H4 (cell line): ENCODE data around the gene AP1S3. TPM values are rescaled to one million over a fixed set of nuclear protein-coding genes. Genes with fewer than 3 reads are reported as not detected.
A peak's percentile ranks its signal among the peaks of the same experiment; 100 is the strongest.
"Not testable (repeated sequence)": the region's sequence is repeated elsewhere in the genome, so short reads cannot be mapped to it uniquely, and the experiment has no call there.

ENCODE experiments used
- DNase-seq: peaks from one replicate; pipeline ENCODE4 v3.0.0-alpha.2; 2015; ENCODE audit warnings: low spot score
- total RNA-seq: library from RNA; depleted of rRNA; stranded (reverse); fragments of >200 nt; shearing (Covaris generic); gene quantifications from 2 replicates; pipeline ENCODE4 v1.2.3, GENCODE V29; 2014

AP1S3 gene
- total RNA-seq, 1 experiment from 2014 or later: 4.6 TPM

DNA sequence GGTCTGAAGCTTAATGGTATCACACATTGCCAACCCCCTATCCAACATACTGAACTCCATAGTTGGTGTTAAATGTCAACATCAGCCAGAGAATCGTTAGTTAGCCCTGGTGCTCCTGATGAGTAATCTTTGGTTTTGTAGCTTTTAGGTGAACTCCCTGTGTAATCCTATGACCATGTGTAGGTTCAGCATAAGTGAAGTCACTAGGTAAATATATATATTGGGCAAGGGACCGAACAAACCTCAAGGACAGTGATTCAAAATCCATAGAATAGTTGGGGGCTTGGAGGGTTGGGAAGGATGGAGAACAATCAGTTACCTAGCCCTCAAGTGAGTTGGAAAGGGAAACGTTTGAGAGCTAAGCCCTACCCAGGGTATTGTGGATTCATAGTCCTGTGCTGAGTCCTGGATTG lies 16.0 kb upstream of the AP1S3 start:
- DNase-seq: no peak

DNA sequence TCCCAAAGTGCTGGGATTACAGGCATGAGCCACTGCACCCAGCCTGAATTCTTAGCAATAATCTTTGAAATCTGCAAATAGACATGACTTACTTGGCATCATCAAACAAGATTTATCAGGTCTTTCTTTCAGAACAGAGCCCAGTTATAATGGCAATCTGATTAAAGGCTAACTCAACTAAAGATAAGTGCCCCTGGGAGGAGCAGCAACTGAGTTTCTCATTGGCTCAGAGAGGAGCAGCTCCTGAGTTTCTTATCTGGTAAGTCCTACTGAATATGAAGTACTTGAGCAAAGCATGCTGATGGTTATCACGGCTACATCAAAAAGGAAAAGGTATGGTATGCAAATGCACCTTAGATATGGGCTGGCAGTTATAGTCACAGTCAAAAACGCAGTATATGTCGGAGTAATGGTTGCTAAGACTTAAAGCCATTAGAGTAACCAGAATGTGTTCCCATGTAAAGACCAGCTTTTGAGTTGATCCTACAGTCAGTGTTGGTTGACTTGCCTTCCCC lies 15.0 kb upstream of the AP1S3 start:
- DNase-seq: no peak

DNA sequence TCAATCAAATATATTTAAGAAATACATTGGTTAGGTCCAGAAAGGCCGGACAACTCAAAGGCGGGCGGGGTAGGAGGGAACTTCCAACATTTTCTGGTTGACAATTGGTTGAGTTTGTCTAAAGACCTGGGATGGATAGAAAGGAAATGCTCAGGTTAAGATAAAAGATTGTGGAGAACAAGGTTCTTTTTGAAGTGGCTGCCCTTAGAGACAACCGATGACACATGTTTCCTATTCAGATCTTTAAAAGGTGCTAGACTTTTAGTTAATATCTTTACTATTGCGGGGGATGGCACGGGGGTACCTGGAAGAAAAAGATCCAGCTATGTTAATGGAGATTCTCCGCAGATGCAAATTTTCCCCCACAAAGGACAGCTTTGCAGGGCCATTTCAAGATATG lies 10.0 kb upstream of the AP1S3 start:
- no peak for DNase-seq

DNA sequence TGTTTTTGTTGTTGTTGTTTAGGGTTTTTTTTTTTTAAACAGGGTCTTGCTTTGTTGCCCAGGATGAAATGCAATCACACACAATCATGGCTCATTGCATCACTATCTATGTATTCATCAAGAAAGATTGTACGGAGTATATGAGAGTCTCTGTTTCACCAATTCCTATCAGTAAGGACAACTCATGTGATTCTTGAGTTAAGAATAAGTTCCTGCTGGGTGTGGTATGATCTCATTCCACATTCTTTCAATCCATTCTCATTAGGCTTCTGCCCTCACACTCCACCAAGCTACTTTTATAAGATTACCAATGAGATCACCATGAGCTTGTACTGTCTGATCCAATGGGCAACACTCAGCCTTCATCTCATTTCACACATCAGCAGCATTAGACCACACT lies 9.1 kb upstream of the AP1S3 start:
- DNase-seq: peak; percentile 21

DNA sequence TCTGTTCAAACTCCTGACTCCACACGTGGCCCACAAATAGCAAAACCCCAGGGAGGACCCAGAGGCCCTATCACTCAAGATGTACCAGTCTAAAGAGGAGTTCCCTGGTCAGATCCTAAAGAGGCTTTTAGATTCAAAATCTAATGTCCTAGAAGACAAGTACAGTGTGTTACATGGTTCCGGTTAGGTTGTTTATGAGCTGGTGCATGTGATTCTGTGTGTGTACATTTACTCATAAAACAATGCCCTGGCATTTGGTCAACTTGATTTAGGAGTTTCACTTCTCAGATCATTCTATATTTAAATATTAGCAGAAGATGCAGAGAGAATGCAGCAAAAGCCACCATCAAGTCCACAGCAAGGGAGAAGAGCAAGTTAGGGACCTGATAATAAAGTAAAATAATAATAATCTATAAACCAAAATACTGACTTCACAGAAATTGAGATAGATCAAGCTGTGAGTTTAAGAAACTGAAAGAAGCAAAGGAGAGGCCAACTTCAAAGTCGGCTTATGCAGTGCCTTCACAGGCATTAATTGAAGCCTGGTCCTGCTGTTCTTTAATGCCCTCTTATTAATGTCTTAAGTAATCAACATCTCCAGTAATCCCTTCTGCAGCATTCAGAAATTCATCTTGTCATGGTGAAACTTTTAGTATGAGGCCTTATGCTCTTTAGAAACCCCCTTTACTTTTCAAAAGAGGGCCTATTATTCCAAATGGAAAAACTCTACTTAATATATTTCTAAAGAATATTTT lies 4.2 kb upstream of the AP1S3 start:
- DNase-seq: no peak

DNA sequence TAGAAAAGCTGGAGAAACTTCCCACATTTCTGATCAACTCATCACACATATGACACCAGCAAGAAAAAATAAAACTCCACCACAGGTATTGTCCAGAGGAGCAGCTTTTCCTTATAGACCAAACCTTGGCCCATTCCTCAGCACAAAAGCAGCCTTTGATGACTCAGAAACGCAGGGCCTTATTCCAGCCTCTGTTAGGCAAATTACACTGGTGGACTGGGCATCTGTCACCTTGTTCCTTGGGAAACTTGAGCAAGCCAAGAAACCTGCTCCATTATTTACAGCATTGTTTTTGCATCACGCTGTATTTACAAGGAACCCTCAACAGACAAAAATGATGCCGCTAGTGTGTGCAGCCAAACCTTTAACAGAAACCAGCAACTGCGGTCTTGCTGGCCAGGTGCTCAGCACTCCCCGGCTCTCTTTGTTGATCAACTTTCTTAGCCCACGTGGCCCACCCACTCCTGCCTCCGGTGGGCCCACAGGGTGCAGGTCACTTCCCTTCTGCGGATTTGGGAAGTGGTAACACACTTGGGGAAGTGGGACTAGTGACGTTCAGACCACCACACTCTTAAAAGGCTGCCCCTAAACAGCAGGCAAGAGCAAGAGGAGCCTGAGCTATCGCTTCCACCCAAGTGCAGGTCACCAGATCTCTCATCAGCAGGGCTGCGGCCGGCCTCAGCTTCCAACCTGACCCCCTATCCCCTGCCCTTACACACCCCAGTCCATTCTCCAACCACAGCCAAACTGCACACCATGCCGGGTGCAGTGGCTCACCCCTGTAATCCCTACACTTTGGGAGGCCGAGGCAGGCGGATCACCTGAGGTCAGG lies 1.5 kb downstream of the AP1S3 start:
- DNase-seq: no peak

DNA sequence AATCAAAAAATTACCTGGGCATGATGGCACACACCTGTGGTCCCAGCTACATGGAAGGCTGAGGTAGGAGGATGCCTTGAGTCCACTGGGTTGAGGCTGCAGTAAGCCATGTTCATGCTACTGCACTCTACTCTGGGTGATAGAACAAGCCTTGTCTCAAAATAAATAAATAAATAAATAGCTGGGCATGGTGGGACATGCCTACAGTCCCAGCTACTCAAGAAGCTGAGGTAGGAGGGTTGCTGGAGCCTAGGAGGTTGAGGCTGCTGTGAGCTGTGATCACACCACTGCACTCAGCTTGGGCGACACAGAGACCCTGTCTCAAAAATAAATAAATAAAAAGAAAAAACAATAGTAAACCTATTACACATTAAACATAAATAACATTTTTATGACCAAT lies 3.0 kb downstream of the AP1S3 start:
- DNase-seq: no peak

DNA sequence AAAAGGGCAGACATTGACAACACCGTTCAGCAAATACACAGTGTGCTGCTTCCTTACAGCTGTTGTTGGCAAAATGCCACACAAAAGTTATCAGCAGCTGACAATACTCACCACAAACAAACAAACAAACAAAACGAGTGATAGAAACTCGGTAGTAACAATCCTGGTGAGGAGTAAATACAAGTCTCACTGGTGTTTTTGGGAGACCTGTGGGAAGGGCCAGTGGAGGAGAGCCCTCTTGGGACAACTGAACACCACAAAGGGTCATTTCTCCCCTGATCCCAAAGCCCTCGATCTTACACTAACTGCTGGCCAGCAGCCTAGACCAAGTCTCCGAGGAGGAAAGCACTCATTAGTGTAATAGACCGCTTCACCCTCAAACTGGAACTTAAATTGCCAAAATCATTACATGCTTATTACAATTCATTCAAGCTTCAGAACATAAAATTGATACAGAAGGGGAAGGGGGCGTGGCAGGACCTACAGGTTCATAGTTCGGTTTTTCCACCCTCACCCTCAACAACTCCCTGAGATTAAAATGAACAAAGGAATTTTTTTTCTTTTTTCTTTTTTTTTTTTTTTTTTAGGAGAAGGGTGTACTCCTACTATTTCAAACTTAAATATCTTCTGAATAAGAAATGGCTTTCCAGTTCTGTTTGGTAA lies 5.0 kb downstream of the AP1S3 start:
- no peak for DNase-seq

DNA sequence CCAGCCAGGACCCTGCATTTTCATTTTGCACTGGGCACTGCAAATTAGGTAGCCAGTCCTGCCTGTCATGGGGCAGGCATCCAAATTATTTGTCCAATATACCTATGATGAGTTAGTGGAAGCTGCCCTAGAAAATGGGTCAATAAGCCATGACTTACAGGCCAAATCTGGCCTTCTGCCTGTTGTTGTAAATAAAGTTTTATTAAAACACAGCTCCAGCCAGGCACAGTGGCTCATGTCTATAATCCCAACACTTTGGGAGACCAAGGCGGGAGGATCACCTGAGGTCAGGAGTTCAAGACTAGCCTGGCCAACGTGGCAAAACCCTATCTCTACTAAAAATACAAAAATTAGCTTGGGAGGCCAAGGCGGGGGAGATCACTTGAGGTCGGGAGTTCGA lies 8.3 kb downstream of the AP1S3 start:
- DNase-seq: no peak

DNA sequence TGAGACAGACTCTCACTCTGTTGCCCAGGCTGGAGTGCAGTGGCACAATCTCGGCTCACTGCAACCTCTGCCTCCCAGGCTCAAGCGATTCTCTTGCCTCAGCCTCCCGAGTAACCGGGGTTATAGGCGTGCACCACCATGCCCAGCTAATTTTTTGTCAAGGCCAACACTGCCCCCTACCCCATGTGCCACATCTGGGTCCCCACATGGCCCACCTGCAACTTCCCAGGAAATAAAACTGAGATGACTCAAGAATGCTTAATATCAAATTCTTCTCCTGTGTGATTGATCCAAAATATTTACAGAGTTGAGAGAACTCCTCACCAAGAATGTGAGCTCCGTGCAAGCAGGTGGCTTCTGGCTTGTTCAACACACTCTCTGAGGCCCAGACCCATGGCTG lies 9.1 kb downstream of the AP1S3 start:
- no peak for DNase-seq

DNA sequence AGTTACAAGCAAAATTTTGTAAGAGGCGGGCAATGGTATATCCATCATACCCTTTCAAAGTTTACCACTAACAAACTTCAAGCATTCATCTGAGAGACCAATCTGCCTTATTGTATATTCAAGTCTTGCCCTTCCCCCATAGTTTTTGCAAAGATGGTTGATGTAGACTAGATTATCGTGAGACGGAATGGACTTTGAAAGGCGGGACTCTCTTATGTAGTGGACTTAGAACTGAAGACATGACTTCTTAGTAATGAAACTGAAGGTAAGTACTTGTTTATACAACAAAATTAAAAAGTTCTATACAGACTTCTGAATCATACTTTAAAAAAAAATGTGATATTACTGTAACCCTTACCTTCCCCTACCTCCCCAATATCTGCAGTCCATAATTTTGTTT lies 10.4 kb downstream of the AP1S3 start:
- DNase-seq: no peak

DNA sequence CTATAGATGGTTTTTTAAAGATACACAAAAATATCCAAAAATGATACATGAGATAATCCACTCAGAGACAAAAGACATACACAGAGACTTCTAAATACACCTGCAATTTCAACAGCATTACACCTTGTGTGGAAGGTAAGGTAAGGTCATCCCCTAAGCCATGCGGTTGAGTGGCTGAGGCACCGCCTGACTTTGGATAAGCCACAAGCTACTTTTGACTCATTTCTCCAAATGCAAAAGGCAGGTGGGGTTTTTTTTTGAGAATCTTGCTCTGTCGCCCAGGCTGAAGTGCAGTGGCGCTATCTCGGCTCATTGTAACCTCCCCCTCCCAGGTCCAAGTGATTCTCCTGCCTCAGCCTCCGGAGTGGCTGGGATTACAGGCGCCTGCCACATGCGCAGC lies 13.1 kb downstream of the AP1S3 start:
- DNase-seq: no peak

DNA sequence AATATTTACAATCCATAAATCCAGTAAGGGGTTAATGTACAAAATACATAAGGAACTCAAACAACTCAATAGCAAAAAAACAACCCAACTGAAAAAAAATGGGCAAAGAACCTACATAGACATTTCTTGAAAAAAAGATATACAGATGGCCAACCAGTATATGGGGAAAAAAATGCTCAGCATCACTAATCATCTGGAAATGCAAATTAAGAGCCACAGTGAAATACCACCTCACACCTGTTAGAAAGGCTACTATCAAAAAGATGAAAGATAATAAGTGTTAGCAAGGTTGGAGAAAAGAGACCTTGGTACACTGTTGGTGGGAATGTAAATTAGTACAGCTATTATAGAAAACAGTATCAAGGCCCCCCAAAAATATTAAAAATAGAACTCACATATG lies 14.6 kb downstream of the AP1S3 start:
- no peak for DNase-seq

DNA sequence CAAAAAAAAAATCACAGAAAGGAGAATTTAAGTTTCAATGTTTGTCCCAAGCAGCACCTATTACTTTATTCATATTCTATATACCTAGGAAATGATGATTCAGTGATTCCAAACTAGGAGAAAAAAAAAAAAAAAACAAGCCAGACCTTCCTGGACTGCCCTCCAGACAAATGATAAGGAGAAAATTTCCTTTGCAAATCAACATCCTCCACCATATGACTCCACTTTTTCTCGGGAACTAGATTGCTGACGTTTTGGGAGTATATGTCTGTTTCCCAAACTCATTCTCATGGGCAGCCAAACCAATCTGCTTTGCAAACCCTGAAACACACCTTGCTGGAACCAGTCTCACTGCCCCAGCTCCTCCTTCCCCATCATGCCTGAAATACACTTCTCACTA lies 16.8 kb downstream of the AP1S3 start:
- DNase-seq: no peak

DNA sequence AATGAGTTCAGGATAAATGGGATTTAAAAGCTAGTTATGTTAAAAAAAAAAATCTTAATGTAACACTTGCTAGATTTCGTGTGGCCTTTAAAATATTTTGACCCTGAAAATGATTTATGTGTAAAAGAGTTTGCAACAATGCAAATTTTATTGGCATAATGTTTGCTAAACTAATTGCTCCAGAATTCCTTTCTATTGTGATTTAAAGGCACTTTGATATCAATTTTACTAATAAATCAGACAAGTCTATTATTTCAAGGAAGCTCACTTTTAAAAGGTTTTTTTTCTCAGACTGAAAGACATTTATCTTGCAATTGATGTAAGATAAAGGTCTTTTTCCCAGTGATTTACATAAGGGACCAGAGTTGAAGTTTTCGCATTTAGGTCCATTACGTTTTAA lies 17.5 kb downstream of the AP1S3 start:
- DNase-seq: no peak

DNA sequence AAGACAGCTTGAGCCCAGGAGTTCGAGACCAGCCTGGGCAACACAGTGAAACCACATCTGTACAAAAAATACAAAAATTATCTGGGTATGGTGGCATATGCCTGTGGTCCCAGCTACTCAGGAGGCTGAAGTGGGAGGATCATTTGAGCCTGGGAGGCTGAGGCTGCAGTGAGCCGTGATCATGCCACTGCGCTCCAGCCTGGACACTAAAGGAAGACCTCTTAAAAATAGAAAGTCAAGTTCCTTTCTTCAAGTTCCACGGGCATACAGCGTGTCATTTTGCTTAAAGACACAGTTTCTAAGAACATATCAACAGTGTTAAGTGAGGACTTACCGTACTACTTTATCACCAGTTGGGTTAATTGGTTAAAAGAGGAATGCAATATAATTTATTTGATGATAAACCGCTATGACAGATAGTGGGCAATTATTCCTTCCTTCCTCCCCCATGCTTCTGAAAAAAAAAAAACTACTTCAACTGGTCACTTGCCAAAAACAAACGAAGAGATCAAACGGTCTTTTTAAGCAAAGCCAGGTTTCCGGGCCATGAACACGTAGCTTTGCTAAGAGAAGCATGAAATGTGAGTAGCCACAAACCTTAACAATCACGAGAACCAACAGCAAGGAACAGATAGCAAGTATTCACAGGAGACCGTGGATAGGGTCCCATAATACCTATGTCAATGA lies 21.4 kb downstream of the AP1S3 start:
- DNase-seq: peak; percentile 28

DNA sequence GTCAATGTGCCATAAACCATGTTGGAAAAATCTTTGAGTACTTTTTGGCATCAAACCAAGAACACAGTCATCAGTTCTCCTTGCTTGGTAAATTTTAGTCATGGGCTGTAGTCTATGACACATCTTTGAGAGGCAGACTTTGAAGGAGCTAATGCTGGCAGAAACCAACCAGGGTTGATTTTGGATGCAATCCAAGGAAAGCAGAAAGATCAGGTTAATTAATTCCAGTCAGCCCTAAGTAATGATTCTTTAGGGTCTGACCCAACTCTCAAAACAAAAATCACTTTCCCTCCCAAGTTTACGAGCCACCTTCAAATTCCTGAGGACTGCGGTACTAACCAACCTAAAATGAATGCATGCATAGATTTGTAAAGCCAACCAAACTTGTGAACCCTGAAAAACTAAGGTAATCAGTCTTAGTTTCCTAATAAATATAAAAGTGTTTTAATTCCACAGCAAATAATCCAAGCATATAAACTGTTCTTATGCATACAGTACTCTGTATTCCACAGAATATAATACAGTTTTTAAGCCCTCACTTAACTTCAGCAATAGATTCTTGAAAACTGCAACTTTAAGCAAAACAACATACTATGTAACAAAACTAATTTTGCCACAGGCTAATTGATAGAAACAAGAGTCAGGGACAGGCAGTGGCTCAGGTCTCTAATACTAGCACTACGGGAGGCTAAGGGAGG lies 22.0 kb downstream of the AP1S3 start:
- peak; percentile 92 for DNase-seq

DNA sequence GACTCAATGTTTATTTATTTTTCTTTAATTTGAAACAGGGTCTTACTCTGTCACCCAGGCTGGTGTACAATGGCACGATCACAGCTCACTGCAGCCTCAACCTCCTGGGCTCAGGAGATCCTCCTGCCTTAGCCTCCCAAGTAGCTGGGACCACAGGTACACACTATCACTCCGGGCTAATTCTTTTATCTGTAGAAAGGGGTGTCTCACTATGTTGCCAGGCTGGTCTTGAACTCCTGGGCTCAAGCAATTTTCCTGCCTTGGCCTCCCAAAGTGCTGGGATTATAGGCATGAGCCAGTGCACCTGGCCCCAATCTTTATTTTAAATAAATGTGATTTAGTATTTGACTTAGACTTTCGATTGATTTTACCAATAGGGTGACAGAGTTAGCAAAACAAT lies 22.6 kb downstream of the AP1S3 start:
- not testable (repeated sequence) for DNase-seq

DNA sequence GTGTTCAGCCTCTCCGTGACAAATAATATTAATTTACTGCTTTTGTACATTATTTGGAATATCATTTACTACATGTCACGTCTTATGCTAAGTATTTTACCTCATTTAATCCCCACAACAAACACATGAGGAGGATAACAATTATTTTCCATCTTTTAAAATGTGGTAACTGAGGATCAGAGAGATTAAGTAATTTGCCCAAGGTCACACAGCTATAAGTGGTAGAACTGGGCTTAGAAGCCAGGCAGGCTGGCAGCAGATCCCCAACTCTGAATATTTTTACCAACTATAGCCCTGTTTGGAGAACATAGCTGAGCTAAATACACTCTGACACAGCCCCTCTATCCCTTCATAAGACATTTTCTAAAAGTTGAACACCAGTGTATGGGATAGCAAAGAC lies 24.1 kb downstream of the AP1S3 start:
- no peak for DNase-seq

DNA sequence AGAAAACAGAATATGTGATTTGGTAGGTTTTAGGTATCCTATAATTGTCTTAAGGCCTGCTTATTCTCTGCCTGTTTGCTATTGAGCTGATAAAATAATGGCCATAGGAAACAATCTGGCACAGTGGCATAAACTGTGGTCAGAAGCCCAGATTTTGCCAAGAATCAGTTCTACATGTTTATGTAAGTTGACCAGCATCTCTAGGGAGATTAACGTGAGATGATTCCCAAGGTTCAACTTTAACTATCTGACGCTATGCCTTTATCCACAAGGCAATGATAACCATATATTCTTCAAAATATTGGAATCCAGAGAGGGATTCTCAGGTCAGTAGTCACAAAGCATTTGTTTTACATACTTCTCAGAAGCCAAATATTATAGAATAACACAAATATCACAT lies 25.6 kb downstream of the AP1S3 start:
- peak; percentile 31 for DNase-seq

DNA sequence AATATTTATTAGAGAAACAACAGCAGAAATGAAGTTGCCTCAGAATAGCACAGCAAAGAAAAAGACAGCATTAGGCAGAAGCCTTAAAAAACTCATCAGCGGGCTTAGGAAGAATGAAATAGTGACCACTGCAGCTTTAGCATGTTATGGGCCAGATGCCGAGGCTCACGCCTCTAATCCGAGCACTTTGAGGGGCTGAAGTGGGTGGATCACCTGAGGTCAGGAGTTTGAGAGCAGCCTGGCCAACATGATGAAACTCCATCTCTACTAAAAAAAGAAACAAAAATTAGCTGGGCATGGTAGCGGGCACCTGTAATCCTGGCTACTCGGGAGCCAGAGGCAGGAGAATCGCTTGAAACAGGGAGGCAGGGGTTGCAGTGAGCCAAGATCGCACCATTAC lies 32.4 kb downstream of the AP1S3 start:
- DNase-seq: no peak
